OCI-LY7 (cell line): ENCODE data around the gene EFNA2. TPM values are rescaled to one million over a fixed set of nuclear protein-coding genes. Genes with fewer than 3 reads are reported as not detected.

Experiments used
- BruUV-seq: library from RNA; stranded (reverse); fragments of 400-500 nt; replicated peaks from 2 replicates; lab custom pipeline; 2021; lab: Mats Ljungman, UMichigan
- CTCF ChIA-PET: fragments of 300-600 bp; sonication (Branson Sonifier 250); formaldehyde crosslinking; loops from one replicate; lab custom pipeline; 2022; ENCODE audit warnings: antibody characterized with exemption; ENCODE audit not compliant: unreplicated experiment; lab: Charles Lee
- POLR2A ChIA-PET: fragments of 300-600 bp; sonication (Branson Sonifier 250); formaldehyde crosslinking; loops from one replicate; lab custom pipeline; 2022; ENCODE audit warnings: antibody characterized with exemption; lab: Charles Lee
- DNase-seq: peaks from one replicate; pipeline ENCODE4 v3.0.0-alpha.2; 2015; ENCODE audit warnings: low spot score
- H2AFZ ChIP-seq: fragments of 200-600 bp; sonication (generic), shearing (Covaris generic); 2 replicates; pipeline ENCODE4 v1.6.1; 2014; ENCODE audit warnings: mild to moderate bottlenecking, antibody characterized with exemption, low read length, moderate library complexity
- H3K27ac ChIP-seq: fragments of 200-600 bp; sonication (generic); 2 replicates; pipeline ENCODE4 v1.5.1; 2014; ENCODE audit warnings: mixed run types, low read depth, mild to moderate bottlenecking, moderate library complexity, low read length, inconsistent platforms; ENCODE audit not compliant: poor library complexity, severe bottlenecking
- H3K36me3 ChIP-seq: fragments of 200-600 bp; sonication (generic); 2 replicates; pipeline ENCODE4 v1.6.1; 2014; ENCODE audit warnings: mild to moderate bottlenecking, antibody characterized with exemption, low read length, moderate library complexity, mixed read lengths; ENCODE audit not compliant: insufficient read depth
- H3K4me1 ChIP-seq: fragments of 200-600 bp; sonication (generic); 2 replicates; pipeline ENCODE4 v1.5.1; 2014; ENCODE audit warnings: mild to moderate bottlenecking, low read length; ENCODE audit not compliant: insufficient read depth, poor library complexity, severe bottlenecking
- H3K4me2 ChIP-seq: fragments of 200-600 bp; sonication (generic); 2 replicates; pipeline ENCODE4 v1.6.1; 2014; ENCODE audit warnings: mild to moderate bottlenecking, low read length
- H3K4me3 ChIP-seq: fragments of 200-600 bp; sonication (generic); 2 replicates; pipeline ENCODE4 v1.5.1; 2014; ENCODE audit warnings: mild to moderate bottlenecking, low read depth, low read length; ENCODE audit not compliant: poor library complexity, severe bottlenecking
- H3K79me2 ChIP-seq: fragments of 200-600 bp; sonication (generic); 2 replicates; pipeline ENCODE4 v1.6.1; 2016; ENCODE audit warnings: low read depth, mild to moderate bottlenecking, low read length, moderate library complexity, mixed read lengths; ENCODE audit not compliant: insufficient read depth
- H3K9me2 ChIP-seq: fragments of 200-600 bp; sonication (generic); 2 replicates; pipeline ENCODE4 v1.6.1; 2016; ENCODE audit warnings: mild to moderate bottlenecking, low read length, mixed read lengths; ENCODE audit not compliant: insufficient read depth
- H3K9me3 ChIP-seq: fragments of 200-600 bp; sonication (generic); 2 replicates; pipeline ENCODE4 v1.6.1; 2014; ENCODE audit warnings: mild to moderate bottlenecking, mixed run types, low read length, mixed read lengths
- H4K20me1 ChIP-seq: fragments of 200-600 bp; sonication (generic); 2 replicates; pipeline ENCODE4 v1.6.1; 2014; ENCODE audit warnings: mild to moderate bottlenecking, antibody characterized with exemption, low read length, moderate library complexity, mixed read lengths; ENCODE audit not compliant: insufficient read depth
- CTCF ChIP-seq: fragments of 200-600 bp; sonication (generic); conservative IDR thresholded peaks from 2 replicates; pipeline ENCODE4 v1.5.1; 2014; ENCODE audit warnings: mild to moderate bottlenecking, antibody characterized with exemption, low read length, moderate library complexity, mixed read lengths
- EZH2phosphoT487 ChIP-seq: fragments of 200-600 bp; sonication (generic); IDR thresholded peaks from 2 replicates; pipeline ENCODE4 v1.6.1; 2018; ENCODE audit warnings: low read depth, borderline replicate concordance, mild to moderate bottlenecking, mixed run types, antibody characterized with exemption, low read length, moderate library complexity, mixed read lengths
- intact Hi-C: fragments of 100-400 bp; cut with micrococcal nuclease; formaldehyde crosslinking; loops from one replicate; pipeline ENCODE4 v1.10.0; 2022; ENCODE audit not compliant: unreplicated experiment
- total RNA-seq, 2 experiments: library from RNA; depleted of rRNA in 1 of 2; stranded (reverse); fragments of >200 nt in 1 of 2; shearing (Covaris generic) in 1 of 2; gene quantifications; 2 replicates each; pipeline ENCODE4 v1.2.3, GENCODE V29; 2014 to 2022

EFNA2 gene
- total RNA-seq, 2 experiments from 2014 or later, result not detected

GRCh38 chr19:1286487-1287353 lies 1.0 kb downstream of the EFNA2 start:
- Histone ChIP-seq H3K4me3 (no peak overlapping the region), H3K79me2 (no peaks in the 10 kb centered on the region), H3K4me2 (no peak overlapping the region), H3K27ac (no peak overlapping the region), H3K9me3 (no peaks in the 10 kb centered on the region), H2AFZ (no peak overlapping the region), H4K20me1 (no peaks in the 10 kb centered on the region), H3K9me2 (no peaks in the 10 kb centered on the region), H3K4me1 (peaks cover 4% of the 10 kb centered on the region), H3K36me3 (no peaks in the 10 kb centered on the region)
- DNase-seq, result no peak
- no TSS peak for BruUV-seq
- ChIA-PET CTCF (no interaction called here), POLR2A (no interaction called here)
- TF ChIP-seq EZH2phosphoT487 (no peak), CTCF (no peak)
- intact Hi-C loops, result no loop called here

GRCh38 chr19:1287354-1288225 lies 1.9 kb downstream of the EFNA2 start:
- no peak for TF ChIP-seq EZH2phosphoT487
- TF ChIP-seq CTCF, result no peak
- Histone ChIP-seq H3K27ac (no peak overlapping the region), H2AFZ (no peak overlapping the region), H3K4me2 (no peak overlapping the region), H3K4me1 (peaks cover 13% of the 10 kb centered on the region), H3K79me2 (no peaks in the 10 kb centered on the region), H3K9me3 (no peaks in the 10 kb centered on the region), H4K20me1 (no peaks in the 10 kb centered on the region), H3K9me2 (no peaks in the 10 kb centered on the region), H3K4me3 (no peak overlapping the region), H3K36me3 (no peaks in the 10 kb centered on the region)
- intact Hi-C loops, result no loop called here
- ChIA-PET CTCF (no interaction called here), POLR2A (no interaction called here)
- DNase-seq, result no peak
- no TSS peak for BruUV-seq
